ENCODE results near the gene SUPT3H. TPM values are rescaled to one million over a fixed set of nuclear protein-coding genes. Genes with fewer than 3 reads are reported as not detected.

Gene SUPT3H
- total RNA-seq, 1 donor from 2014 or later = 5.0 TPM

GRCh38 chr6:45260696-45261095 lies 117.0 kb downstream of the SUPT3H start:
- no peak for DNase-seq (ENCODE audit: low spot score)

DNA sequence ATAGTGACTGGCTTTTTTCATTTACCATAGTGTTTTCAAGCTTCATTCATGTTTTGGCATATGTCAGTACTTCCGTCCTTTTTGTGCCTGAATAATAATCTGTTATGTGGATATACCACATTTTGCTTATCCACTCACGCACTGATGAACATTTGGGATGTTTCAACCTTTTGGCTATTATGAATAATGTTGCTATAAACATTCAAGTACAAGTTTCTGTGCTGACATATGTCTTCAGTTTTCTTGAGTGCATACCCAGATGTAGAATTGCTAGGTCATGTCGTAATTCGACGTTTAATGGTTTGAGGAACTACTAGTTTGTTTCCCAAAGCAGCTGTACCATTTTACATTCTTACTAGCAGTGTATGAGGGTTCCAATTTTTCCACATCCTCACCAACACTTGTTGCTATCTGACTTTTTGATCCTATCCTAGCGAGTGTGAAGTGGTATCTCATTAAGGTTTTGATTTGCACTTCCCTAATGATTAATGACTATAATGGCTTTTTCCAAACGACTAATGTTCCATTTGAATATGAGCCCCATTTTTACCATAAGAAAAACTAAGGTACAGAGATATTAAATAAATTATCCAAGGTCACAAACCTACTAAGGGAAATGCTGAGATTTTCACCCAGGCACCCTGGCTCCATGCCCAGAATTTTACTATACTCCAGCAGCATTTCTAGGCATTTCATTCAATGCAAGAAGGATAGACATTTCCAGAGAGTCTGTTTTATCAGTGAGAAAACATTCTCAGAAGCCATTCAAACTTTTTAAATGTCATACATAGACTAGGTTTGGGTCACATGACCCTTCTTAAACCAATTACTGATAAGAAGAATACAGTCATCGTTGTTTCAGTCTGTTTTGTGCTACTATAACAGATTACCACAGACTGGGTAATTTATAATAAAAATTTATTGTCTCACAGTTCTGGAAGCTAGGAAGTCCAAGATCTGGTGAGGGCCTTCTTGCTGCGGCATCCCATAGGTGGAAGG lies 120.7 kb downstream of the SUPT3H start:
- no peak for DNase-seq (ENCODE audit: low spot score)

GRCh38 chr6:45255434-45255833 lies 122.3 kb downstream of the SUPT3H start:
- no peak for DNase-seq (ENCODE audit: low spot score)

DNA sequence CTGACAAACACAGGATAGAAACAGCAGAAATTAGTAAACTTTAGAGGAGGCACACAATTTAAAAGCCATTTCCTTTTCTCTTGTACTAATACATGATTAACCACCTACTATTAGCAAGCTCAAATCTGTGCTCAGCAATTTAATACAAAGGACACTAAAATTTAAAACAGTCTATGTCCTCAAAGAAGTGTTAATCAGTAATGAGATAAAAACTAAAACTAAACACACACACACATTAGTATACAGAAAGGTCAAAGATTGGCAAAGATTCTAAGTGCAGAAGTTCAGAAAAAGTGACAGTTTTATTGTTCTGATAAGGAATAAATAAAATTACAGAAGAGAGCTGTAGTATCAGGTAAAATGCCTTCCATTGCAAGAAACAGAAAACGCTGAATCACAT lies 123.5 kb downstream of the SUPT3H start:
- no peak for DNase-seq (ENCODE audit: low spot score)

- DNase-seq (ENCODE audit: low spot score) = no peak
These were observed 124.3 kb downstream of the SUPT3H start for GRCh38 chr6:45253453-45253852.

DNA sequence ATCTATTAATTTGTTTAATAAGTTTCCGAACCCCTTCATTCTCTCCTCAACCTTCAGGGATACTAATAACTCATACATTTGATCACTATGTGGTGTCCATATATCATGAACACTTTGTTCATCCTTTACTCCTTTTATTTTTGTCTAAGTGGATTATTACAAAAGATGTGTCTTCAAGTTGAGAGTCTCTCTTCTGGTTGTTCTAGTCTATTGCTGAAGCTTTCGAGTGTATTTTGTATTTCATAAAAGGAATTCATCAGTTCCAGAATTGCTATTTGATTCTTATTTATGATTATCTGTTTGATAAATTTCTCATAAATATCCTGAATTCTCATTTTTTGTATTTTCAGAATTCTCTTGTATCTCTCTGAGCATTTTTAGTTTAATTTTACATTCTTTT lies 146.1 kb downstream of the SUPT3H start:
- DNase-seq (ENCODE audit: low spot score) = no peak

- no peak for DNase-seq (ENCODE audit: low spot score)
These were observed 148.3 kb downstream of the SUPT3H start for GRCh38 chr6:45229416-45229815.

DNA sequence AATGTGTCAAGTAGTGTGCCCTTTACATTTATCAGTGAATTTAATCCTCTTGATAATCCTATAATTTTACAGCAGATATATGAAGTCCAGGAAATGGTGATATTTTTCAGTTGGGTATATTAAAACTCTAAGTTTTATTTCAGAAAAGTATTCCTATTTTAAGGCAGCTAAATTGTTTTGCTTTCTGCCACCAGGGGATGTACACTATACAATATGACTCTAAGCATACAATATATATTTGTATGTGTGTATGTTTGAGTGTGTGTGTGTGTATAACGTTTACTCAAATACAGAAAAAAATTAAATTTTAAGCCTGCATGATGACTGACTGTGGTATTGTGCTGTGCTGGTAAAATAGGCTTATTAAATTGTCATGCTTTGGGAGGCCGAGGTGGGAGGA lies 151.7 kb downstream of the SUPT3H start:
- no peak for DNase-seq (ENCODE audit: low spot score)

DNA sequence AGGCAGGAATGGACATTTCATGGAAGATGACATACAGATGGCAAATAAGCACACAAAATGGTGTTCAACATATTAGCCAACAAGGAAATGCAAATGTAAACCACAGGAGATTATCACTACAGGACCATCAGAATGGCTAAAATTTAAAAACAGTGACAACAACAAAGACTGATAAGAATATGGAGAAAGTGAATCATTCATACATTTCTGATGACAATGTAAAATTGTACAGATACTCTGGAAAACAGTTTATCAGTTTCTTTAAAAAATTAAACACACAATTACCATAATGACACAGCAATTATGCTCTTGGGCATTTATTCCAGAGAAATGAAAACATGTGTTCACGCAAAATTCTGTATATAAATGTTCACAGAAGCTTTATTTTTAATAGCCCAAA lies 155.4 kb downstream of the SUPT3H start:
- no peak for DNase-seq (ENCODE audit: low spot score)

- no peak for DNase-seq (ENCODE audit: low spot score)
These were observed 162.0 kb downstream of the SUPT3H start for GRCh38 chr6:45215759-45216158.

- no peak for DNase-seq (ENCODE audit: low spot score)
These were observed 164.8 kb downstream of the SUPT3H start for GRCh38 chr6:45212976-45213375.

GRCh38 chr6:45209762-45210161 lies 168.0 kb downstream of the SUPT3H start:
- no peak for DNase-seq (ENCODE audit: low spot score)

DNA sequence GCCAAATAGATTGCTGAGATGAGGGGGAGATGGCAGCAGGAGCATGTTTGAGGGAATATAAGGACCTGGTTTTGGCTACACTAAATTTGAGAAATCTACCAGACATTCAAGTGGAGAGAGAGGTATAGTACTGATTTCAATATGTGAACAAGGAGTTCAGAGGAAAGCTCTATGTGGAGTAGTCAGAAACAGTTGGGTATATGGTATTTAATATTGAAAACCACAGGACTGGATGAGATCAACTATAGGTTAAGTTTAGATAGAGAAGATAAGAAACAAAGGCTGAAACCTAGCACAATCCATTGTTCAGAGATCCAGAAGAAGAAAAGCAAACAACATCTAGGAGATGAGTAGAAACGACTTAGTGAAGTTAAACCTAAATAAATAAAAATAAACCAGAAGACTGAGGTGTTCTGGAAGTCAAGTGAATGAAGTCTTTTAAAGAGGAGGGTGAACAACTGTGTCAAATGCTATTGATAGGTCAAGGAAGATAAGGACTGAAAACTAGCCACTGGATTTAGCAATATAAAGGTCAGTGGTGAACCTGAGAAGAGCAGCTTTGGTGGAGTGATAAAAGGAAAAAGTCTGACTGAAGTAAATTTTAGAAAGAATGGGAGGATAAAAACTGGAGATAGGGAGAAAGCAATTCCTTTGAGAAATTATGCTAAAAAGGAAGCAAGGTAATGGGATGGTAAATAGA lies 170.8 kb downstream of the SUPT3H start:
- no peak for DNase-seq (ENCODE audit: low spot score)

DNA sequence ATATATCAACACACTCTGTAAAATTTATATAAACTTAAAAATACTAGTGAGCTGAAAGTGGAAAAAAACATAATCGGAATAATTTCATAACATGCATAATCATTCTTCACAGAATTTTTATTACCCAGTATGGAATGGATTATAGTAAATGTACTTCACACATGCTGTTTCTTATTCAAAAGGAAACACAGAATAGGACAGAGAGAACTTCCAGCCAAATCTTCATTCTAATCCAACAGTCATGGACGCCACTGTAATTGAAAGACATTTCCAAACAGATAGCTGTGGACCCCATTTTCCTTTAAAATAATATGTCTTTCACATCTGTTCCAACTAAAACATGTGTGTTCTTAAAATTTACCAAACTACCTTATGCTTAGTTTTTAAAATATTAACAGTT lies 176.2 kb downstream of the SUPT3H start:
- DNase-seq (ENCODE audit: low spot score) = no peak

DNA sequence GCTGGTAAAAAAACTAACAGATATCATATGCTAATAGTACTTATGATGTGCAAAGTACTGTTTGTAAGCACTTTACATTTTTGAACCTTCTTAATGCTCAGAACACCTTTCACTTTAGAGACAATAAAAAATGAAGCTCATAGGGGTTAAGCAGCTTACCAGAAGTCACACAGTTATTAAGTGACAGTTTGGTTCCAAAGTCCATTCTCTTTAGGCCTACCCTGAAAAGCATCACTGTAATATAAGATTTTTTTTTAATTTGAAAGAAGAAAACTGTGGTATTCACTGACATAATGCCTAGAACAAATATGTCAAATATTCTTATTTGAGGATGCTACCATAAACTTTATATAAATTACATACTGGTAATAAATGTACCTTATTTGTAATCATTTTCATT lies 177.2 kb downstream of the SUPT3H start:
- DNase-seq (ENCODE audit: low spot score) = no peak

- DNase-seq (ENCODE audit: low spot score) = no peak
These were observed 178.2 kb downstream of the SUPT3H start for GRCh38 chr6:45199554-45199953.

DNA sequence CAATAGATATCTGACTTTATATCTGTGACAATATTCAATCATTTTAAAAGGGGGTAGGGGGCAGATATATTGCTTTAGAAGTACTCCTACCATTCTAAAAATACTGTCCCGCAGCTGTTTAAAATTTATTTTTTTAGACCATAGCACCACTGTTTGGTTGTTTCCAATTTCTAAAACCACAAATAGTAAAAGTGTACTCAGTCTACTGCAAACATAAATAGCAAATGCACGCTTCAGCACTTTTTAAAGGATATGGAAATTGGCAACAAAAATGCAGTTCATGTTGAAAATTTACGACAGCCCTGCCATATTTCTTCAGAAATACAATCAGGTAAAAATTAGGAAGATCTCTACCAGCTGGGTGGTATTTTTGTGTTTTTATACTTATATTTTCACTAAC lies 181.6 kb downstream of the SUPT3H start:
- DNase-seq (ENCODE audit: low spot score) = no peak

DNA sequence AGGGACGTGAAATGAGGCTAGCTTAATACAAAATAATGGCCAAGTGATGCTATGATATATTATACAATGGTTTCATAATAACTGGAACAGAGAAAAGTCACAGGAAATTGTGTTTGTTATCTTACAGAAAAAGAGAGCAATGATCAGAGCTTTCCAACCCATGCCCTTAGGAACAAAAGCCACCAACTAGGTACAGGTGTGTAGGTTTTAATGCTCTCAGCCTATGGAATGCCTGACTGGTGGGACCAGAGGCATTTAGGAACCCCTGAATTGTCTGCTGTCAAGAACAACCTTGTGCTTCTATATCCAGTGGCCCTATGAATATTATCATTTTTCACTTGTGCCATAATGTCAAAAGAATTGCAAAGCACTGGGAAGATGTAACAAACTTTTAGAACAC lies 182.6 kb downstream of the SUPT3H start:
- DNase-seq (ENCODE audit: low spot score) = no peak

DNA sequence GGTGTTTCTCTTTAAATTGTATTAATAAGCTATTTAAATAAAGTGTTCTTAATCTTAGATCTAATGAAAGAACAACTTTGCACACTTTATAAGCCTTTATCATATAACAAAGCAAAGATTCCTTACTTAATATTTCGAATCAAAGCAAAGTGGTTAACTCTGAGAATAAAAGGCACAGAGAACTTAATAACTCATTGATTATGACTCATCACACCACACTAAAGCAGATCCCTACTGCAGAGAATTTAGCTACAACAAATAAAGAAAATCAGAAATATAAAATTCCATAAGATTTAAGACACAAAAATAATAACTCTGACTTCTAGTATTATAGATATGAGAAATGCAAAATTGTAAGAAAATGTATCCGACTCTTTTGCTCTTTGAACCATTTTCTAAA lies 185.2 kb downstream of the SUPT3H start:
- DNase-seq (ENCODE audit: low spot score) = no peak

- DNase-seq (ENCODE audit: low spot score) = no peak
These were observed 186.3 kb downstream of the SUPT3H start for GRCh38 chr6:45191414-45191813.

DNA sequence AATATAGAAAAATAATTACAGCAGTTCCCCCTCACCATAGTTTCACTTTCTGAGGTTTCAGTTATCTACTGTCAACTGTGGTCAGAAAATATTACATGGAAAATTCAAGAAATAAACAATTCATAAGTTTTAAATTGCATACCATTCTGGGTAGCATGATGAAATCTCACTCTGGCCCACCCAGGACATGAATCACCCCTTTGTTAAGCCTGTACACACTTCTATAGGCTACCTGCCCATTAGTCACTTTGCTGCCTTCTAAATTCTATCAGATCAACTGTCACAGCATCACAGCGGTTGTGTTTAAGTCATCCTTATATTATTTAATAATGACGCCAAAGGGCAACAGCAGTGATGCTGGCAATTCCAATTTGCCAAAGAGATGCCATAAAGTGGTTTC lies 189.9 kb downstream of the SUPT3H start:
- DNase-seq (ENCODE audit: low spot score) = no peak

DNA sequence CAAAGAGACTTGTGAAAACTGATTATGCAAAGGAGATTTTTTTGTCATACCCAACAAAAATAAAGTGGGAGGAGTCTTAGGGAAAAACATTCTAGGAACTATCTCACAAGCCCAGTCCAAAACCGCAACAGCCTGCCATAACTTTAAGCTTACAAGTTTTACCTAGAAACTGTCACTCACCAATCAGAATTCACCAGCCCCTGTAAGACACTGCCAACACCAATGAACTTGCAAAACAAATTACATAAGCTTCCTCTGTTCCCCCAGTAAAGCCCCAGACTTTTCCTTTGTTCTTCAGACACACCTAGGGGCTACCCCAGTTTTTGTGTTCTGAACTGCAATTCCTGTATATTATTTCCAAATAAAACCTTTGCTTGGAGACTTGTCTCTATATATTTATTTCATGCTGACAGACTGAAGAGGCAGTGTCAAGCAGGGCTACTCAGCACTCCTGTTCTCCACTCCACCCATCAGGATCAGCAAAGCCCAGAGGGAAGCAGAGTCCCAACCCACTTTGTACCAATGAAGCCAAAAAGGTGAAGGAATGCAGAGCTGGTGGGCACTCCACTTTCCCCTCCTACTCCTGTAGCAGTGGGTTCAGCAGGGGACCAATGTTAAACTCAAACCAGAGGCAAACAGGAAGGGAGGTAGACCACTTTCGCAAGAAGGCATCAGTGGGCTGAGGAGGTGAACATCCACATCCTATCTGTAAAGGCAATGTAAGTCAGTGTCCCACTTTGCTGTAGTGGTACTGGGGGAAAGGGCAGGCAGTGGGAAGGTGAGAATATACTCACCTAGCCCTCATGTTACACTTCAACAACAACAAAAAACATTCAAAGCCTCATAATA lies 192.1 kb downstream of the SUPT3H start:
- DNase-seq (ENCODE audit: low spot score) = no peak
